D721Med (cell line): Measurements from ENCODE around the gene NCKAP5.

Experiments used
- DNase-seq: peaks from one replicate; pipeline ENCODE4 v3.0.0; 2011; ENCODE audit warnings: low spot score; ENCODE audit not compliant: insufficient read length
- FAIRE-seq: peaks from 2 replicates; lab custom pipeline; 2011; peaks lifted over from hg19 to GRCh38; lab: Jason Lieb, UNC
- CTCF ChIP-seq: IDR thresholded peaks from 2 replicates; pipeline ENCODE4 v1.5.1; 2012; ENCODE audit warnings: mild to moderate bottlenecking, control low read depth; ENCODE audit not compliant: insufficient read depth; ENCODE audit errors: missing control alignments

The NCKAP5 gene

GRCh38 chr2:132860220-132860619 lies 708.0 kb downstream of the NCKAP5 start:
- FAIRE-seq = no peak
- no peak for TF ChIP-seq CTCF
- no peak for DNase-seq

- FAIRE-seq (no peak), DNase-seq (no peak)
- TF ChIP-seq CTCF = no peak
Observed at GRCh38 chr2:132859590-132859989, 708.7 kb downstream of the NCKAP5 start.

- TF ChIP-seq CTCF = no peak
- DNase-seq (no peak), FAIRE-seq (no peak)
Observed at GRCh38 chr2:132857319-132857718, 710.9 kb downstream of the NCKAP5 start.

- TF ChIP-seq CTCF = no peak
- DNase-seq = no peak
- no peak for FAIRE-seq
Observed at GRCh38 chr2:132850688-132851087, 717.6 kb downstream of the NCKAP5 start.

- DNase-seq (no peak), FAIRE-seq (no peak)
- TF ChIP-seq CTCF = no peak
Observed at GRCh38 chr2:132849118-132849517, 719.1 kb downstream of the NCKAP5 start.

GRCh38 chr2:132845339-132845738 lies 722.9 kb downstream of the NCKAP5 start:
- no peak for DNase-seq
- no peak for FAIRE-seq
- TF ChIP-seq CTCF = no peak

GRCh38 chr2:132844585-132844984 lies 723.7 kb downstream of the NCKAP5 start:
- DNase-seq (no peak), FAIRE-seq (no peak)
- no peak for TF ChIP-seq CTCF
